Activated T-cell treated with anti-CD3 and anti-CD28 coated beads for 48 hours (primary cell): ENCODE data around the gene MRPL53.
"Not testable (repeated sequence)": the region's sequence is repeated elsewhere in the genome, so short reads cannot be mapped to it uniquely, and the experiment has no call there.

ENCODE experiments used
- DNase-seq: peaks from one replicate; pipeline ENCODE4 v3.0.0-alpha.2; 2020; ENCODE audit warnings: low read depth

Gene MRPL53

DNA sequence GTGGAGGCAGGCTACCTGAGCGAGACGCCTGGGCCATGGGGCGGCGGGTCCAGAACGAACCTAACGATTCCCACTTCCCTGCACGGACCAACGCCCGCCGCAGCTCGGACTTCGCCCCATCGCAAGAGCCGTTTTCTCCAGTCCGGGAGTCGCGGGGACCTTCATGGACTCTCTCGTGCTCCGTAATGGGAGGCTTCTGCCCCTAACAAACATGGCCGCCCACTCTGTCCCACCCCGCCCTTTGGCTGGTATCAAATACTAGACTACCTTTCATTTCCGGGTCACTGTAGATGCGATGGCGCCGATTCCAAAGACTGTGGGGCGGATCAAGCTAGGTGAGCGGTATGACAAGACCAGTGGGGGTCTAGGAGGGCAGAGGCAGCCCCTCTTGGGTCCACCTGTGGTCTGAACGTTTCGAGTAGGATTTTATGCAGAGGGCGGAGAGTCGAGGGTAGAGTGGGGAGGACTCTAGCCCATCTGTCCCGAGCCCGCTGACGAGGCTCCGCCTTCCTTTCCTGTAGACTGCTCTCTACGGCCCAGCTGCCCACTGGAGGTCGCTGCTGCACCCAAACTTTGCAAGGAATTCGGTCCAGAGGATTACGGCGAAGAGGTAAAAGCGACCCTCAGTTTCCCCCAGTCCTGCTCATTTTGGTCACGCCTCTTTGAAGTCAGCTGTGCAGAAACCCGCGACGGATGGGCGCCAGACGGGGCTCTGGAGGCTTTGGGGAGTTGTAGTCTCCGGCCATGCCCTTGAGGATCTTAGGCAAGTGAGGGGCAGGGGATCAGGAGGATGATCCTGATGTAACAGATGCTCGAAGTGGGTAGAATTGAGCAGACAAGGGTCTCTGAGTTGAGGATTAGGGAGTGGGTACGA lies 10.6 kb upstream of the MRPL53 start, which contains the start of the genes CCDC142 and TTC31:
Gene CCDC142 (minus strand): TSS at position 198 of the 874 bp plus-strand sequence. CDS start 161 bp downstream, at position 37.
Gene TTC31 (plus strand): TSS at position 281 of the 874 bp plus-strand sequence. CDS start 15 bp downstream, at position 296.
- DNase-seq = peak; percentile 87

DNA sequence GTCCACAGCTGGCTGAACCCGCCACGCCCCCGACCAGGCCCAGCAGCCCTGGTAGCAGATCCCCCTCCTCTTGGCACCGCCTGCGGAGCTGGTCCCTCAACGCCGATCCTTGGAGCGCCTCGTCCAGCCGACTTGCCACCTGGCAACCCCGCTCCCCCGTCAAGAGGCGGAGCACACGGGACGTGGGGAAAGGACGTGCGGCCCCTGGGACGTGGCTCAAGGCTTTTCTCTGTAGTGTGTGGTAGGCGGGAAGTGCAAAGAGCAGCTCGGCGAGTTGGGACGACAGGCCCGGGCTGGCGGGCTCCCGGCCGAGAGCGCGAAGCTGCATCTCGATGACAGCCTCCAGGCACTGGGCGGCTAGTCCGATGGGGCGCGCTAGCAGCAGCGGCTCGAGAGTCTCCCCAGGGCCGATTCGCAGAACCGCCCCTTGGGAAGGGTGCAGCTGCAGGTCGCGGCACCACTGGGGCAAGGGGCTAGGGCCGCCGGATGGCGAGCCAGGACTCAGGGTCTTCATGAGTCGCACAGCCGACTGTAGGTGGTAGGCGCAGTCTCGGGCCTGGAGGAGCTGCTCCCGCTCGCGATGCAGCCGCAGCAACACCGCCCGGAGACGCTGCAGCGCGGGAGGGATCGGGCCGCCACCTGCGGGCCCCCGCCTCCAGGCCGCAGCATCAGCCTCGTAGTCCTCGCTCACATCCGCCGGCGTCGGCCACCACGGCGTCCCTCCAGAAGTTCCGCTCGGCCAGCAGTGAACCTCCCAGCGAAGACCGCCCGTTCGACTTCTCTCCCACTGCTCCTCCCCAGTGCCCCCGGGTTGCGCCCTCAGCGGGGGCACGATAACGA lies 9.7 kb upstream of the MRPL53 start:
- peak; percentile 55 for DNase-seq

DNA sequence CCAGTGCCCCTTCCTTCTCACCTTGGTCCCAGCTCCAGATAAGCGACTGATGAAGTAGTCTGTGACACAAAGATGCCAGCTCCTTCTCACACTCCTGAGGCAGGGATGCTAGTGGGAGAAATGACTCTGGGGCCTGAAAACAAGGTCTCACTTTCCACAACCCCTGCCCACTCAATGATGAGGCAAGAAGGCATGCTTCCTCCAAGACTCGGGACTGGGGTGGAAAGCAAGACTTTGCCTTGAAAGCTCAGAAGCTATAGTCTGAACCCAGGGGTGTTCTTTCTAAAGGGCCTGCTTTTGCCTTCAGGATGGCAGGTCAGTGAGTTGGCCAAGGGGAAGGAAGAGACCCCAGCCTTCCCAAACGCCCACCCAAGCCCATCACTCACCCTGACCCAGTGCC lies 9.0 kb upstream of the MRPL53 start:
- no peak for DNase-seq

DNA sequence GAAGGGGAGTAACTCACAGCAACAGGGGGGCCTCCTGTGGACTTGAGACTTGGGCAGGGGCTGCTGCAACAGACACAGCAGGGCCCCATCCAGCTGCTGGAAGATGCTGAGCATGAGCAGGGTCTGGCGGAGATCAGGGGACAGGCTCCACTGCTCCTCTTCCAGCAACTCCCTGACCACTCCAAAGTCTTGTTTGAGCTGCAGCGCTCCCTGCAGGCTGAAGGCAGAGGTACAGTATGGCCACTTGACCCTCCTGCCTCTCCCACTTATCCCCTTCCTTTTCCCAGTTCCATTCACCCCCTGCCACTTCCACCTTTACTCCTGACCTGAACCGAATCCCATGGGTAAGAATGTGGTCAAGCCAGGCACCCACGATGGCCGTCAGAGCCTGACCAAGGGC lies 2.4 kb upstream of the MRPL53 start:
- DNase-seq = no peak

DNA sequence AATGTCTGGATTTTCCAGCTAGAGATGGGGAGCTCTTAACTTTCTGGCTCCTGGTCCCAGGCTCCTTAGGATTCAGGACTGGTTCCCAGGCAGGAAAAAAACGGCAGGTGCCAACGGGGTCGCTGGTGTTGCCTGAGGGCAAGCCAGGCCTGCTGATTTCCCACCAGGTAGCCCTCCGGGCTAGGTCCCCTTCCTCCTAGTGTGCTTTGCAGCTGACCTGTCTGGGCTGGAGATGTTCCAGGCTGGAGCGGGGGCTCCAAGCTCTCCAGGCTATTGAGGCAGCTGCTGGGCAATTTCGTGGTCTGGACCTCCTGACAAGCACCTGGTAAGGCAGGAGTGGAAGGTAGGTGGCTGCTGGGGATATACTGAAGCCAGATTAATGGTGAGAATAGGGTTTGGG lies 2.0 kb upstream of the MRPL53 start:
- no peak for DNase-seq

DNA sequence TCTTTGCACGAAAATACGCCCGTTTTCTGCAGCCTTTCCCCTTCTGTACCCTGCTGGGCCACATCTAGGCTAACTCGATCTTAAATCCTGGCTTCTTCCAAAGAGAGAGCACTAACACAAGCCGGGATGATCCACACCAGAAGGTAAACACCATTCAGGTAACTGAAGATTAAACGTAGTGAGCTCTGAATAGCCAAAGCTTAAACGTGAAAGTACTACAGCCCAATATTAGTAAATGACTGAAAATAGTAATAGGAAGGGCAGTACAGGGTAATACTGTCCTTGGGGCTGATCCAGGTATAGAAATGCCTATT lies 422 bp upstream of the MRPL53 start:
- no peak for DNase-seq

DNA sequence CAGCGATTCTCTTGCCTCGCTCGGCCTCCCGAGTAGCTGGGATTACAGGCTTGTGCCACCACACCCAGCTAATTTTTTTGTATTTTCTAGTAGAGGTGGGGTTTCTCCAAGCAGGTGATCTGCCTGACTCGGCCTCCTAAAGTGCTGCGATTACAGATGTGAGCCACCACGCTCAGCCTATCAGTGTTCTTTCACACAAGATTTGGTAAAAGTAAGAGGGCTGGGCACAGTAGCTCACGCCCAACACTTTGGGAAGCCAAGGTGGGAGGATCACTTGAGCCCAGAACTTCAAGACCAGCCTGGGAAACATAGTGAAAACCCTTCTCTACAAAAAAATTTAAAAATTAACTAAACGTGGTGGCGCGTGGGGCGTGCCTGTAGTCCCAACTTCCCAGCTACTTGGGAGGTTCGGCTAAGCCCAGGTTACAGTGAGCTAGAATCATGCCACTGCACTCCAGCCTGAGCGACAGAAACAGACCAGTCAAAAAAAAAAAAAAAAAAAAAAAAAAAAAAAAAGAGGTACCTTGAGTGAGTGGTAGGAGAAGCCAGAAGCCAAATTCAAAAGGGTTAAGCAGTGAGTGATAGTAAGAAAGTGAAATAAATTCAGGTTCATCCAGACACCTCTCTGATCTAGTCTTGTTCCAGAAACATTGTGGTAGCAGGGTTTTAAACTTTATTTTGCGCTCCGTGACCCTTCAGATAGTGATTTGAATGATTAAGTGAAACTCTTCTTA lies 981 bp downstream of the MRPL53 start:
- no peak for DNase-seq

DNA sequence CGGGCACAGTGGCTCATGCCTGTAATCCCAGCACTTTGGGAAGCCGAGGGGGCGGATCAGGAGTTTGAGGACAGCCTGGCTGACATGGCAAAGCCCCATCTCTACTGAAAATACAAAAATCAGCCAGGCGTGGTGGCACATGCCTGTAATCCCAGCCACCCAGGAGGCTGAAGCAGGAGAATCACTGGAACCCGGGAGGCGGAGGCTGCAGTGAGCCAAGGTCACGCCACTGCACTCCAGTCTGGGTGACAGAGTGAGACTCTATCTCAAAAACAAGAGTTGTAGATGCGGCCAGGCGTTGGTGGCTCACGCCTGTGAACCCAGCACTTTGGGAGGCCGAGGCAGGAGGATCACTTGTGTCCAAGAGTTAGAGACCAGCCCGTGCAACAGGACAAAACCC lies 1.7 kb downstream of the MRPL53 start:
- DNase-seq = not testable (repeated sequence)

DNA sequence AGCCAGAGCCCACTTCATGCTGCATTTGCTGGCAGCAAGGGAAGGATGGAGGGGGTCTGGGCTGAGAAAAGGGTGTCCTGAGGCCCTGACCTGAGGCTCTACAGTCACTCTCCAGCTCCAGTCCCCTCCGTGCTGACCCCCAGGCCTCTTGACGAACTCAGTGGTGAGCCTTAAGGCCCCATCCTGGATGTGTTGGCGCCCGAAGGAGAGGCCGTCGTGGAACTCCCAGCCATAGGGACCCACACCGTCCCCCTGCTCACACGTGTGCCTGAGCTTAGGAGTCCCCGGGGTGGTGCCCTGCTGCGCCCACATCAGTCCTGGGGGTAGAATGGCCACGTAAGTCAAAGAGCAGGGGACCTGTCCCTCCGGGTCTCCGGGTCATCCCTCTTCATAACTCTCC lies 8.1 kb downstream of the MRPL53 start:
- DNase-seq = no peak

DNA sequence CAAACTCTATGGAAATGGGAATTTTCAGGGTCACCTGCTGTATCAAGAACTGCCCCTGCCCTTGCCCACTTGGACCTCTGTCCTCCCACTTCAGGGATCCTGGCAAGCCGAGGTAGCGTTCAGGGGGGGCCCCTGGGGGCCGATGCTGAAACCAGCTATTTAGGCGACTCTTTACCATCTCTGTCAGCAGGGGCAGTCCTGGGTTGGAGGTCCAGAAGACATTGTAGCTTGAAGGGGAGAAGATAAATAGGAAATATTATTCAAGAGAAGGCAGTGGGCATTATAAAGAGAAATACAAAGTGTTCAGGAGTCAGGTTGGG lies 9.7 kb downstream of the MRPL53 start:
- no peak for DNase-seq

DNA sequence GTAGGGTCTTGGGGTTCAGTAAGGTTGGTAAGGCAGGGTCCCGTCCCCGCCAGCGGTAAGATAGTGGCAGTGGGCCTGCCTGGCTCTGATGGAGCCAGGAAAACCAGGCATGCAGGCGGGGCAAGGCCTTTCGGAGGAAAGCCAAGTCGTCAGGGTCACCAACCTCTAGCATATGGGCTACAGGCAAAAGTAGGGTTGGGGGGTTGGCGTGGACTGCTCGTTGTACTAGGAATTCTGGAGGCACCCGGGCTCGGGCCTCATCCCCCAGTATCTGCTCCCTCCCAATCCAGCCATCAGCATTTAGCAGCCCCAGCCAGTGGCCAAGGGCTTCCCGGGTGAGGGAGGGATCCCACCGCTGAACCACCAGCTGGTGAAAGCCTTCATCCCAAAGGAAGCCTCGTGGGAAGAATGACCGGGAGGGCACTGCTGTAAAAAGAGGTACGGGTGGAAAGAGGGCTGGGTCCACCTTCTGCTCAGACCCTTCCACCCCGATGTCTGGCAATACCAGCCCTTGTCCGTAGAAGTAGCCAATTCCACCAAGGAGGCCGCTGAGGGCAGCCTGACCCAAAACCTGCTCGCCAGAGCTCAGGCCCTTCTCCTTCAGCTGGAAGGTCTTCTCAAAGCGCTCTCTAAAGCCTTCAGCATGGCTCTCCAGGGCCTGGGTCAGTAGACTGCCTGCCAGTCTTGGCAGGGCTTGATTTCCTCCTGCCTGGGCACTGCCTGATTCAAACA lies 10.3 kb downstream of the MRPL53 start:
- no peak for DNase-seq

DNA sequence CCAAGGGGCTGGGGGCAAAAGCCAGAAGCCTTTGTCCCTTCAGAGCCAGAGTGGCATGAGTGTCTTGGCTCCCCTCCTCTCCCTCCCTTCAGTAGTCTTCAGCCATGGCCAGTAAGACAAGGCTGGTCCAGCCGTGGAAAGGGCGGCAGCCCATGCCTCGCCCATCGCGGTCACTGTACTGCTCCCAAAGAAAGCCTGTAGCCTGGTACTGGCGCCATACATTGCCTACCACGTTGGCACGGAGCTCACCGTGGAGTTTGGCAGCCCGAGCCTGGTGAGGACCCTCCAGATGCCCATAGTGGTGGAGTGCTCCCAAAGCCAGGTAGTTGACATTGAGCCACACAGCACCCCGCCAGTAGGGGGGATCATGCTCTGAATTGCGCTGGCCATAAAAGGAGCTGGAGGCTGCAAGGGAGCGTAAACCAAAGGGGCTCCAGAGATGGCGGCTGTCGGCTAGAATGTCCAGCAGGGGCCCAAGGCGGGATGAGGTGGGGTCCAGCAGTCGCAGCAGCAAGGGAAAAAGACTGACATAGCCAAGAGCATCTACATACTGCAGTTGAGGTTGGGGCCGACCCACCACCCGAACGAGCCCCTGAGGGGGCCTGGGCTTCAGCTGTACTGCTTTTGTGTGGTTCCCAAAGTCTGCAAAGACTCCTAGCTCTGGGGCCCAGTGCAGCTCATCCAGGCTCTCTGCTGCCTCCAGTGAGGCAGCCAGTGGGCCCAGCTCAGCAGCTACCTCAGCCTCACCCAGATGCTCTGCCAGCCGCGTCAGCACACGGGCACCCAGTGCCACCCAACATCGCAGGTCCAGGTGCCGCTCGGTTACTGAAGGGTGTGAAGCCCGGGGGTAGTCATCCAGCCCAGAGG lies 11.1 kb downstream of the MRPL53 start:
- DNase-seq = no peak

DNA sequence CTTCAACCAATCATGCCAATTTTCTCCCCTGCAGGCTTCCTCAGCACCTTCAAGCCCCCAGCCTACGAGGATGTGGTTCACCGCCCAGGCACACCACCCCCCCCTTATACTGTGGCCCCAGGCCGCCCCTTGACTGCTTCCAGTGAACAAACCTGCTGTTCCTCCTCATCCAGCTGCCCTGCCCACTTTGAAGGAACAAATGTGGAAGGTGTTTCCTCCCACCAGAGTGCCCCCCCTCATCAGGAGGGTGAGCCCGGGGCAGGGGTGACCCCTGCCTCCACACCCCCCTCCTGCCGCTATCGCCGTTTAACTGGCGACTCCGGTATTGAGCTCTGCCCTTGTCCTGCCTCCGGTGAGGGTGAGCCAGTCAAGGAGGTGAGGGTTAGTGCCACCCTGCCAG lies 12.3 kb downstream of the MRPL53 start:
- DNase-seq = not testable (repeated sequence)

DNA sequence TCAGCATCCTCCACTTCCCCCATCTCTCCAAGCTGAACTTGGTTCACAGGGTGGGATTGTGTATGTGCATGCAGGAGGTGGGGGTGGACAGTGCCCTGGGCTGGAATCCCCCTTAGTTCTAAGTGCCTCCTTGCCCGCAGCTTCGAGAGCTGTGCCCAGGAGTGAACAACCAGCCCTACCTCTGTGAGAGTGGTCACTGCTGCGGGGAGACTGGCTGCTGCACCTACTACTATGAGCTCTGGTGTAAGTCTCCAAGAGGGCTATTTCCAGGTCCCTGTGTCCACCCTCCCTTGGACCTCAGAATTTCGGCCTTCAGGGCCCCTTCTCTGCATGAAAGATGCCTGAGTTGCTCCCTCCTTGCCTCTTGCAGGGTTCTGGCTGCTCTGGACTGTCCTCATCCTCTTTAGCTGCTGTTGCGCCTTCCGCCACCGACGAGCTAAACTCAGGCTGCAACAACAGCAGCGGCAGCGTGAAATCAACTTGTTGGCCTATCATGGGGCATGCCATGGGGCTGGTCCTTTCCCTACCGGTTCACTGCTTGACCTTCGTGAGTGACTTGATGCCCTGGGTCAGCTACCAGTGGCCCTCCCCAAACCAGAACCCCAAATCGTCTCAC lies 12.9 kb downstream of the MRPL53 start:
- DNase-seq = not testable (repeated sequence)

DNA sequence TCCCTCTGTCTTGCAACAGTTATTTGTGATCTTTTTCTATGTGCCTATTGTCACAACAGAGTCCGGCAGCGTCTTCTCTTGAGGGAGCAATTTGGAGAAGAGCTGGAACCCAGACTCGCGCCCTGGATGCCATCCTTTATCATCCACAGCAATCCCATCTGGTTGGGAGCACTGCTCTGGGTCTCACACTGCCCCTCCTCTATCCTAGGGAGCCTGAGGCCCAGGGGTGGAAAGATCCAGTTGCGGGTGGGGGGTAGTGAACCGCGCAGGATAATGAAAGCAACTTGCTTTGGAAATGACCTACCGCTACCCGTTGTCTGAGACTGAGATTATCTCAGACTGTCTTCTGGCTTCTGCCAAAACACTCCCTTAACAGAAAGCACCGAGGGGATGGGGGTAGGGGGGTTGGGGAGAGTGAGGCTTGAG lies 13.5 kb downstream of the MRPL53 start:
- DNase-seq = no peak

DNA sequence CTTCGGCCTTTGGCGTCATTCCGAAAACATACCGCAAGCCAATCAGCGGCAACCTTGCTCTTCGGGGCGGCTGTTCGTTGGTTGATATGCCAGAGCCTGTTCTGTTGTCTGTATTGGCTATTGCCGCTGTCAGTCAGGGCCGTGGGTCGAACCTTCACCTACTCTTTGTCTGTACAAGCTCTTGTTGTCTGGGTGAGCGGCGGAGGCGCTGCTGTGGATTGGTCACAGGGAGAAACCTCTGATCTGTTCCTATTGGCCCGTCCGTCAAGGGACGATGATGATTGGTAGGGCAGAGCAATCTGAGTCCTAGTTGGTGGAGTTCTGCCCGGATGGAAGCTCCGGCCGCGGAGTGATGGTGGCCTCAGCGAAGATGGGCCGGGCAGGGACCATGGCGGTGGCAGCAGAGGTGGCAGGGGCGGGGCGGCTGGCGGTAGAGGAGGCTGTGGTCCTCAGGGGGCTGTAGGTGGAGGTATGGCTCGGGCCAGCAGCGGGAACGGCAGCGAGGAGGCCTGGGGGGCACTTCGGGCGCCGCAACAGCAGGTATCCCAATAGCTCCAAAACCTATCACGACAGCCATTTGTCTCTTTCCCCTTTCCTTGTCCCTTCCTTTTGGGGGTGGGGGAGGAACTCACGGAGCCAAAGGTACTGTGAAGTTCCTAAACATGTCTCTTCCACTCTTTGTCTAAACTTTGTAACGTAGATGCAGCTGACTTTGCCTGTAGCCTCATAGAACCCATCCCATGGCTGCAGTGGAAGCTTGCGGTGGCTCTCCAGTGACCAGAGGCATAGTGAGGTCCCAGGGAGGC lies 14.1 kb downstream of the MRPL53 start, which contains the start of gene WBP1:
Gene WBP1 (plus strand): TSS at position 307 of the 806 bp plus-strand sequence. CDS start 165 bp downstream, at position 472.
- peak; percentile 96 for DNase-seq

DNA sequence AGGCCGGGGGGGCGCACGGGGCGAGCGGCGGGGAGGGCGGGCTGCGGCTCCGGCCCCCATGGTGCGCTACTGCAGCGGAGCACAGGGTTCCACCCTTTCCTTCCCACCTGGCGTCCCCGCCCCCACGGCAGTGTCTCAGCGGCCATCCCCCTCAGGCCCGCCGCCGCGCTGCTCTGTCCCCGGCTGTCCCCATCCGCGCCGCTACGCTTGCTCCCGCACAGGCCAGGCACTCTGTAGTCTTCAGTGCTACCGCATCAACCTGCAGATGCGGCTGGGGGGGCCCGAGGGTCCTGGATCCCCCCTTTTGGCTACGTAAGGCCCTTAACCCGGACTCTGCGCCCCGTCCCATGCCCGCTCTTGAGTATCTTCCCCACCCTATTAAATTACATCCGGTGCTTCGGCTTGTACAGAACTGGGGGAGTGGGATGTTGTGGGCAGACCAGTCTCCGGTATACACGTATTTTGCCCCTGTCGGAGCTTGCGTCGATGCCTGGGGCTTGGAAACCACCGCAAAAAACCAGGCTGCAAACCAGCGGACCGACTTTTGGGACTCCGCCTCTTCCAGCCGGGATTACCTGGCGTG lies 14.8 kb downstream of the MRPL53 start:
- DNase-seq = peak; percentile 81

DNA sequence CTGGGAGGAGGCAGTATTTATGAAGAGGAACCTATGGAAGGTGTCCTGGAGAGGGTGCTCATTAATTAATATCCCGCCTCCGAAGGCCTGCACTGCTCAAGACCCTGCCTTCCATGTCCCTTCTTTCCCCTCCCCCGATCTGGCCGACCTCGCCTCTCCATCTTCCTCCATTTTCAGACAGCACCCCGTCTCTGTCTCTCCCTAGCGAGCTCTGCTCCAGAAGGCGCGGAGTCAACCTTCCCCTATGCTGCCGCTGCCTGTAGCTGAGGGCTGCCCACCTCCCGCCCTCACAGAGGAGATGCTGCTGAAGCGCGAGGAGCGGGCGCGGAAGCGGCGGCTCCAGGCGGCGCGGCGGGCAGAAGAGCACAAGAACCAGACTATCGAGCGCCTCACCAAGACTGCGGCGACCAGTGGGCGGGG lies 15.3 kb downstream of the MRPL53 start:
- DNase-seq = no peak
